ENCODE data around the gene KCNJ1. TPM values are rescaled to one million over a fixed set of nuclear protein-coding genes. Genes with fewer than 3 reads are reported as not detected.

KCNJ1 gene
- total RNA-seq, 2 experiments from 2014 or later = 0.06 to 0.11 TPM

DNA sequence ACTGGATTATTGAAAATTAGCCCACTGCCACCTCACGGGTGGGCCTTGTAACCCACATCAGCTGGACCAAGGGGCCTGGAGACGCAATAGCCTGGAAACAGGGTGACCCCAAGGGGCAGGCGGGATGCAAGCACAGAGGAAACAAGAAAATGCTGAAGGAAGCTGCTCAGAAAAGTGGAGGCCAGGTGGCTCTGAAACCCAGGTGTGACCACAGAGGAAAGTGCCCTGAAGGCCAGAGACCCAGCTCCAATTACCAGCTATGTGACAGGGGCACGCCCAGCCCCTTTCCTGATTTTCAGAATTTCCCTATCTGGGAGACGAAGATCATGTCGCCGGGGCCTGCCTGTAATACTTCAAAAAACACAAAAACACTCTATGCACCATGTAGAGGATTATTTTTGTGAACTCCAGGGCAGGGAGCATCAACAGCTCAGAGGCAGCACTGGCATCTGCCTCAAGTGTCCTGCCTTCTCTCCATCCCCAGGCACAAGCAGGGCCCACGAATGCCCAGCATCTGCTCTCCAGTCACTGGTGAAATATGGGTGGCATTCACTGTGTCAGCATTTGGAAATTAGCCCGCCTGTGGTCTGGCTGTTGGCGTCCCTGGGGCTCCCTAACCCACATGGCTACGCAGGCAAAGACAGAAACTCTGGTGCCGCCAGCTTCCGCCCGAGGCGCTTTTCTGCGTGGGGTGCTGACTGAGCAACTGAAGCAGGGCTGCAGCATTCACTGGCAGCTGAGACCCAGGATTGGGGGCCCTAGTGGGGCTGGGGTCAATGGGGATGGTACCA is 6.3 kb downstream of the KCNJ1 start:
- Histone ChIP-seq H4K20me1 (ENCODE audit: insufficient read depth, low read length) (no peaks in the 10 kb centered on the region), H3K9me3 (ENCODE audit: low read length) (no peaks in the 10 kb centered on the region), H3K9me2 (ENCODE audit: insufficient read depth, low read length) (no peaks in the 10 kb centered on the region), H3K36me3 (ENCODE audit: insufficient read depth, low read length) (no peaks in the 10 kb centered on the region), H3K27ac (ENCODE audit: low read depth, low read length, poor library complexity, severe bottlenecking) (no peak overlapping the region), H3K4me3 (ENCODE audit: low read depth, low read length, poor library complexity, severe bottlenecking) (no peak overlapping the region), H2AFZ (ENCODE audit: low read length) (no peak overlapping the region), H3K4me2 (ENCODE audit: low read length) (no peak overlapping the region), H3K79me2 (ENCODE audit: insufficient read depth, low read depth, low read length) (no peaks in the 10 kb centered on the region), H3K4me1 (ENCODE audit: insufficient read depth, low read length, poor library complexity, severe bottlenecking) (peaks cover 8% of the 10 kb centered on the region)
- ChIA-PET POLR2A (no interaction called here), CTCF (ENCODE audit: unreplicated experiment) (interaction anchor here (0.6 kb wide), 1 partner anchor 306 kb away, joined by 3 read pairs; no protein-coding TSS in a partner anchor)
- TF ChIP-seq EZH2phosphoT487 (IDR thresholded peaks at IDR 0.05; ENCODE audit: borderline replicate concordance, low read depth, low read length) = no peak
- TF ChIP-seq, protein P1, sequence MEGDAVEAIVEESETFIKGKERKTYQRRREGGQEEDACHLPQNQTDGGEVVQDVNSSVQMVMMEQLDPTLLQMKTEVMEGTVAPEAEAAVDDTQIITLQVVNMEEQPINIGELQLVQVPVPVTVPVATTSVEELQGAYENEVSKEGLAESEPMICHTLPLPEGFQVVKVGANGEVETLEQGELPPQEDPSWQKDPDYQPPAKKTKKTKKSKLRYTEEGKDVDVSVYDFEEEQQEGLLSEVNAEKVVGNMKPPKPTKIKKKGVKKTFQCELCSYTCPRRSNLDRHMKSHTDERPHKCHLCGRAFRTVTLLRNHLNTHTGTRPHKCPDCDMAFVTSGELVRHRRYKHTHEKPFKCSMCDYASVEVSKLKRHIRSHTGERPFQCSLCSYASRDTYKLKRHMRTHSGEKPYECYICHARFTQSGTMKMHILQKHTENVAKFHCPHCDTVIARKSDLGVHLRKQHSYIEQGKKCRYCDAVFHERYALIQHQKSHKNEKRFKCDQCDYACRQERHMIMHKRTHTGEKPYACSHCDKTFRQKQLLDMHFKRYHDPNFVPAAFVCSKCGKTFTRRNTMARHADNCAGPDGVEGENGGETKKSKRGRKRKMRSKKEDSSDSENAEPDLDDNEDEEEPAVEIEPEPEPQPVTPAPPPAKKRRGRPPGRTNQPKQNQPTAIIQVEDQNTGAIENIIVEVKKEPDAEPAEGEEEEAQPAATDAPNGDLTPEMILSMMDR (conservative IDR thresholded peaks at IDR 0.05; ENCODE audit: low read length) = no peak
- no peak for DNase-seq (ENCODE audit: low spot score)
- BruUV-seq (replicated peaks) = no TSS peak
- intact Hi-C loops (cut with micrococcal nuclease; ENCODE audit: unreplicated experiment) = loop anchor here (1.0 kb wide), 1 partner anchor 29 kb away; no protein-coding TSS in a partner anchor

DNA sequence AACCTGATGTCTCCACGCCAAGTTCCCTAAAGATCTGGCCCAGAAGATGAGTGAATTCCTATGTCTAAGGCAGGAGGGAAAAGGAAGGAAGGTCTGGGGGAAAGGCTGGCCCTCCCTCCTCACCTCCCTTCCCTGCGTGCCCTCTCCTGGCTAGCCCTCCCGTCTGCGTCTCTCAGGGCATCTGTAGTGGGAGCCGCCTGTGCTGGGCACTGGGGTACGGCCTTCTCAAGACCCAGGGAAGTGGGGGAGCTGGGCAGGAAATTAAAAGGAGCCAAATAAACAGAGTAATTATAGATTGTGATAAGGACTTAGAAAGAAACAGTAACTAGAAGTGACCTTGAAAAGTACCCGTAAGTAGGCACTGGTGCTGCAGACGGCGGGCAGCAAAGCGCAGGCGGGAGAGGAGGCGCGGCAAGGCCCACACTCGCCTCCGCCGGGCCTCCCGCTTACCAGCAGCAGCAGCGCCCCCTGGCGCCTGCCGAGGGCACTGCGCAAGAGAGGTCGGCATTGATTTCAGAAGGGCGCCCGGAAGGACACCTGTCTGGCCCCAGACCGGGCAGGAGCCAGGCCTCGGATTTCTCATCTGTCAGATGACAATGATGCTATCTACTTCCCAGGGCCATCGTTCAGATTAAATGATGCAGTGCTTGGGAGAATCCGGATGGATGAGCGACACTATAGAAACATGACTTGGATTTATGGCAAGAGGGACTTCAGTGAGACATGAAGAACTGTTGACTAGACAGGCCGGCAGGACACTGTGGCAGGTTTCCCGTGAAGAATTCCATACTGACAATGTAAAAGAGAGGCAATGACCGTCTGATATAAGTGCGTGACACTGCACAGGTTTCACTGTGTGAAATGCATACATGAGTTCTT is 7.3 kb downstream of the KCNJ1 start:
- POLR2A ChIA-PET = interaction anchor here (3.2 kb wide), 1 partner anchor 11 kb away, joined by 11 read pairs; no protein-coding TSS in a partner anchor

More for the DNA sequence above, 7.3 kb downstream of the KCNJ1 start:
- H2AFZ ChIP-seq (ENCODE audit: low read length) = no peak overlapping the region
- H3K4me1 ChIP-seq (ENCODE audit: insufficient read depth, low read length, poor library complexity, severe bottlenecking) = peaks cover 8% of the 10 kb centered on the region
- intact Hi-C loops (cut with micrococcal nuclease; ENCODE audit: unreplicated experiment) = loop anchor here (1.0 kb wide), 1 partner anchor 29 kb away; no protein-coding TSS in a partner anchor
- no peaks in the 10 kb centered on the region for H3K9me3 ChIP-seq (ENCODE audit: low read length)
- no peak overlapping the region for H3K4me2 ChIP-seq (ENCODE audit: low read length)
- no peak overlapping the region for H3K27ac ChIP-seq (ENCODE audit: low read depth, low read length, poor library complexity, severe bottlenecking)
- no peaks in the 10 kb centered on the region for H3K79me2 ChIP-seq (ENCODE audit: insufficient read depth, low read depth, low read length)
- no TSS peak for BruUV-seq (replicated peaks)
- CTCF ChIA-PET (ENCODE audit: unreplicated experiment) = no interaction called here
- no peaks in the 10 kb centered on the region for H4K20me1 ChIP-seq (ENCODE audit: insufficient read depth, low read length)
- TF ChIP-seq, protein P1 (conservative IDR thresholded peaks at IDR 0.05; ENCODE audit: low read length) = peak; percentile 98
- no peak for TF ChIP-seq EZH2phosphoT487 (IDR thresholded peaks at IDR 0.05; ENCODE audit: borderline replicate concordance, low read depth, low read length)
- peak; percentile 78 for DNase-seq (ENCODE audit: low spot score)
- H3K9me2 ChIP-seq (ENCODE audit: insufficient read depth, low read length) = no peaks in the 10 kb centered on the region
- H3K4me3 ChIP-seq (ENCODE audit: low read depth, low read length, poor library complexity, severe bottlenecking) = no peak overlapping the region
- no peaks in the 10 kb centered on the region for H3K36me3 ChIP-seq (ENCODE audit: insufficient read depth, low read length)
